Suprapubic skin (tissue), 4 donors: Measurements from ENCODE around the gene LPCAT1.

Experiments used
- CTCF ChIP-seq, 2 donors: fragments of 200-600 bp in 1 of 2; fragments of 450-650 bp in 1 of 2; sonication (generic) in 1 of 2; IDR thresholded peaks; one replicate each; pipeline ENCODE4 v1.5.1; 2016 to 2019; ENCODE audit warnings: antibody characterized with exemption in 2 of 2, mild to moderate bottlenecking in 1 of 2, moderate library complexity in 1 of 2
- POLR2A ChIP-seq, 2 donors: fragments of 450-650 bp; IDR thresholded peaks; one replicate each; pipeline ENCODE4 v1.6.1; 2017; ENCODE audit warnings: antibody characterized with exemption in 2 of 2, mild to moderate bottlenecking in 2 of 2, moderate library complexity in 2 of 2
- POLR2AphosphoS5 ChIP-seq, 3 donors: sonication (generic); formaldehyde crosslinking; IDR thresholded peaks; one replicate each; pipeline ENCODE4 v1.6.1; 2017; ENCODE audit warnings: antibody characterized with exemption in 3 of 3

GRCh38 chr5:1513326-1514026, 10.3 kb downstream of the LPCAT1 start:
- TF ChIP-seq CTCF (IDR thresholded peaks at IDR 0.05) (no peak), POLR2AphosphoS5 (IDR thresholded peaks at IDR 0.05) (no peak), POLR2A (IDR thresholded peaks at IDR 0.05) (no peak)
